NOMO-1 treated with dmso at 0.1 percent for 144 hours (cell line): ENCODE measurements around the gene FBXO3.
"Not testable (repeated sequence)": the region's sequence is repeated elsewhere in the genome, so short reads cannot be mapped to it uniquely, and the experiment has no call there.

Experiments
- DNase-seq: peaks from one replicate; lab custom pipeline; 2025; ENCODE audit not compliant: unreplicated experiment; lab: John Stamatoyannopoulos, UW

The FBXO3 gene

GRCh38 chr11:33729072-33729664 lies 45.2 kb downstream of the FBXO3 start:
- DNase-seq = not testable (repeated sequence)

GRCh38 chr11:33727539-33727938 lies 46.8 kb downstream of the FBXO3 start:
- DNase-seq = not testable (repeated sequence)

DNA sequence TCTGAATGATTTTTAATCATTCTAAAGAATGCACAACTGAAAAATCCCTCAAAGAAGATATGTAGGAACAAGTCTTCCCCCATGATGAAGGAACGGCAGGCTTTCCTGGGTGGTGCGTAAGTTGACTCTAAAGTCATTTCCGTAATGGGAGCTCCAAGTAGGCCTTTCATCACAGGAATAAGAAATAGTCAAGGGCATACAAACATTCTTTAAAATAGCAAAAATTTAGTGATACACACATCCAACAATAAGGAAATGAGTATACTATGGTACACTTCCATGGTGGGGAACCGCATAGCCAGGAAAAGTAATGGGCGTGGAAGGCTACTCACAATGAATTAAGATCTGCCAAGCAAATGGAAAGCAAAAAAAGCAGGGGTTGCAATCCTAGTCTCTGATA lies 48.8 kb downstream of the FBXO3 start:
- no peak for DNase-seq

- no peak for DNase-seq
These were observed 49.7 kb downstream of the FBXO3 start for GRCh38 chr11:33724644-33725035.

DNA sequence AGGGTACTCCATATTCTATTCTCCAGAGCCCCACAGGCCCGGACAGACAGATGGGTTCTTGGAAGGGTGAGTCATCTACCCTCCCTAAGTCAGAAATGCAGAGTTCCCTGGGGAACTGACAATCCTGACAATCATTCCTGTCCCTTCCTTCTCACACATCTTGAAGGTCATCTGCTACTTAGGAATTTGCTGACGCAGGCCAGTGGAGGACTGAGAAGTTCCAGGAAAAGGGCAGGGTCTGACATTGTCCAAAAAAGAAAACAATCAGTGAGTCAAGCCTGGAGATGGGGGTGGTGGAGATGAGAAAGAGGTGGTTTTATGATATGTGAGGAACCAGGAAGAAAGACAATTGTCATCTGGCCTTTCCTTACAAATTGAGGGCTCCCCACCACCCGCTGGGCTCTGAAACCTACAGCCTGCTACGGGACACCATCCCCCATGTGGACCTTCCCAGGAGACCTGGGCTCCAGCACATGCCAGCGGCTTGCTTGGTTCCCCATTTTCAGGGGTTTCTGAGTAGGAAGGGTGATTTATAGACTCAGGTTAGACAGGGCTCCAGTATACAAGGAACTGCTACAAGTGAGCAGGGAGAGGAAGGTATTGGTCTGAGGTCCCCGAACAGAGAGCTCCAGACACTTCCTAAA lies 51.0 kb downstream of the FBXO3 start:
- peak; percentile 2 for DNase-seq

GRCh38 chr11:33722590-33723234 lies 51.6 kb downstream of the FBXO3 start:
- DNase-seq = no peak

GRCh38 chr11:33721984-33722383 lies 52.3 kb downstream of the FBXO3 start:
- no peak for DNase-seq

DNA sequence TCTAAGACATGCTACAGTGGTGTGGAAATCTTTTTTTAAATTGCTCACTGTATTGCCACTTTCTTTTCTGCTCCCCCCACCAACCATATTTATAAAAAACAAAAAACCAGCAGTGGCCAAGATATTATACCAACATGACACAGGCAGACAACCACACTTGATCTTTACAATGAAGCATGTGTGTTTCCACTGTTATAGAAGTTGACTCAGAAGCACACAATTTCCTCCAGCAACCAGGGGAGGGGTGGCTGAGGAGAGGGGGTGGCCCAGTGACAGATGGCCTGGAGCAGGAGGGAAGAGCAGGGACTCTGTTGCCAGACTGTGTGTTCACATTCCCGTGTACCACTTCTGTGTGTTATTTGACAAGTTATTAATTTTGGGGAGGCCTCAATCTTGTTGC lies 52.9 kb downstream of the FBXO3 start:
- no peak for DNase-seq

DNA sequence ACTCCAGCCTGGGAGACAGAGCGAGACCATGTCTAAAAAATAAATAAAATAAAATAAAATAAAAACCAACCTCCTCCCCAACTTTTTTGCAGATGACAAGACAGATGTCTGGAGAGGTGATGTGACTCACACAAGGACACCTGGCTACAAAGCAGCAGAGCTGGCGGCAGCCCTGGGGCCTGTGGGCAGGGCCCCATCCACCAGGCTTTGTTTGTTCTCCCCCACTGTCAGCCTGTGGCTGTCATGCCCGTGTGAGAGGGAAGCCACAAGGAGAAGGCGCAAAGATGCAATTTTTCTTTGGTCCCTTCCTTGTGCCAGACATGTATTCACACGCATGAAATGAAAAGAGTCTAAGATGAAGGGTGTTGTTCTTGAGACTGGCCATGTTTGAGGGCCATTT lies 54.7 kb downstream of the FBXO3 start:
- no peak for DNase-seq

- DNase-seq = no peak
These were observed 55.9 kb downstream of the FBXO3 start for GRCh38 chr11:33718440-33718839.

DNA sequence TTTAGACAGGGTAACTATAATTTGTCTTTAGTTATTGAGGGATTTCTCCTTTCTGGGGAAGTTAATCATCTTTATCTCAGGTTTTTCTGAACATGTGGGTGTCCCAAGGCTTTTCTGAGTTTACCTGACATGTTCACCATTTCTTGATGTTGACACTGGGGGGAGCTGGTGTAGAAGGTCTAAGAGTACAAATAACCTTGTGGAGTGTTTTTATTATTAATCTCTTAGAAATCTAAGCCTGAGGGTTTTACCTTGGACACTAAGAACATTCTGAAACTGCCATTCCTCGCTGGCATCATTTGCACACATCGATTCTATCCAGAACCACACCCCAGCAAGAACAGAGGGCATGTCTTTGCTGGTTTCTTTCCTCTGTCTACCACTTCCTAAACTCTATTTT lies 58.1 kb downstream of the FBXO3 start:
- no peak for DNase-seq

DNA sequence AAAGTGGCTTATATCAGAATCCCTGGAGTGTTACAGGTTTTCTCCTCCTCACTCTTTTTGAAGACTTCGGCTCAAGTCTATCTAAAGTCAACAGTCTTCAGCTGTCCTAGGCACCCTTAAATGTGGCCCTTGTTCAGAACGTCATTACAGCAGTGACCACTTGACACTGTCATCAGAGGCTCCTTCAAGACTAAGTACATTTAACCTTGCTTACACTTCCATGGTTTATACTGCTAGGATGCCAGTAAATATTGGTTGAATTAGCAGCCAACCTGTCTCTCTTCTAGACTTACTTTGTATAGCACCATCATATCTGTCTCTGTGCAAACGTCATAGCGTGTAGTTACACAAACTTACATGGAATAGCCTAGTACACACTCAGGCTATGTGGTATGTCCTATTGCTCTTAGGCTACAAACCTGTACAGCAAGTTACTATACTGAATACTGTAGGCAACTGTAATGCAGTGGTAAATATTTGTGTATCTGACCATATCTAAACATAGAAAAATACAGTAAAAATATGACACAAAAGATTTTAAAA lies 60.4 kb downstream of the FBXO3 start:
- no peak for DNase-seq

DNA sequence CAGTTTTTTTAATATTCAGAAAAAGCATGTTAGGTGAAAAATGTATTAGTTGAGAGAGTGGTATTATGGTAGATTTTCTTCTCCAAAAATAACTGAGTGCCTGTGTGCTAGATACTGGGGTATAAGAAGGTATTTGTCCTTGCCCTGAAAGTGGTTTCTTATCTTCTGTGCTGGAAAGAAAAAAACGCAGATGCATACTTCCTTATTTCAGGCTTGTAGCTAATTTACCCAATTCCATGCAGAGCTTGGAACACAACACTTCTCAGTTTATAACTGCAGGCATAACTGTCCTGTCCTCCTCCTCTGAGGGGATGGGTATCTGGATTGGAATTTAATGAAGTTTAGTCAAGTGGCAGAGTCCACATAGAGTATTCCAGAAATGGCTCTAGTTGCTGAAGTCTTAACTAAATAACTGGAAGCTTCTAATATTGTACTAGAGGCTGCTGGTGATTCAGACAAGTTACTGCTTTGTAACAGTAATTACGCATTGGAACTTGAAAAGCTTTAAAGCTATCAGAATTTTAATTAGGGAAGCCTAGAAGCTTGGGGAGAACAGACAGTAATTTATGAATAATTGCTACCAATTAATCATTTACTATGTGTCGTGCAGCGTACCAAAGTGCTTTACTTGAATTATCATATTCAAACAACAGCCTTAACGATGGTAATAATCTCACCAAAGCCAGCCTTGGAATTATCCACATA lies 61.0 kb downstream of the FBXO3 start:
- DNase-seq = no peak

DNA sequence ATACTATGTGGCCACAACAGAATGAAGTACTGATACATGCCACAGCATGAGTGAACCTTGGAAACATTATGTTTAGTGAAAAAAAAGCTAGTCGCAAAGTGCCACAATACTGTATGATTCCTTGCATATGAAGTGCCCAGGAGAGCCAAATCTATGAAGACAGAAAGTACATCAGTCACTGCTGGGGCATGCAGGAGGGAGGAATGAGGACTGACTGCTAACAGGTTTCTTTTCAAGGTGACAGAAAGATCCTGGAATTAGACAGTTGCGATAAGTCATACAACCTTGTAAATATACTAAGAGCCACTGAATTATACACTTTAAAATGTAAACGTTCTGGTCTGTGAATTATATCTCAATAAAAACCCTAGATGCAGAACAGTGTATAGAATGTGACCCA lies 61.9 kb downstream of the FBXO3 start:
- DNase-seq = no peak

DNA sequence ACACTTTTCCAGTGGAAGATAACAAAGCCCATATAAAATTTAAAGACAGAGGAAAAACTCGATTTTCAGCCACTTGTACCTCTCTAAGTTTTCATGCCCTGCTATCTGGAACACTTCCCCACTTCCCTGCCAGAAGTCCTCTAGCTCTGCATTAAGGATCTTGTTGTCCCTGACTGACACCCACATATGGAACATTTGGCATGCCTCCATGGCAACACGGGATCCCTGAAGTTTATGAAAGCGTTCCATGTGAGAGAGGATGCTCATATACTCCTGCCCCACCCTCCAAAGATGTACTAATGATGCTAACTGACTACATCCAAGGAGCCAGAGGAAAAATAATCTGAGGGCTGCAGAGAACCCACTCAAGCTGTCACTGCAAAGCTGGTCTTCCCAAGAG lies 64.9 kb downstream of the FBXO3 start:
- DNase-seq = no peak

DNA sequence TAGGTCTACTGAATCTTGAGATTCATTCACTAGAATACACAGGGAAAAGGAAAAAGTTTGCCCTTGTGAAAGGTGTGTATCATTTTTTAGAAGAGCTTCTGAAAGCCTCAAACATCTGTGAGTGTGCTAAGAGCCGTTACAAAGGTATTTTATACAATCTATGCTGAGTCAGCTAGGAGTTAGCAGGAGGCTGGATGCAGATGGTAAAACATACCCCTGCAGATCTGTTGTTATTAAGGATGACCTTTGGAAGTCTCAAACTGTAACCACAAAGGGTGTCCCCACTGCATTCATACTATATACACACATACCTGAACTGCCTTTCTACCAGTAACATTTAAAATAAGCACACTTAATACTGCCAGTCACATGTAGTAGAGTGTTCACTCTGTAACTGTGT lies 65.3 kb downstream of the FBXO3 start:
- DNase-seq = no peak

- not testable (repeated sequence) for DNase-seq
These were observed 66.5 kb downstream of the FBXO3 start for GRCh38 chr11:33707831-33708230.

- DNase-seq = no peak
These were observed 67.4 kb downstream of the FBXO3 start for GRCh38 chr11:33706966-33707365.

DNA sequence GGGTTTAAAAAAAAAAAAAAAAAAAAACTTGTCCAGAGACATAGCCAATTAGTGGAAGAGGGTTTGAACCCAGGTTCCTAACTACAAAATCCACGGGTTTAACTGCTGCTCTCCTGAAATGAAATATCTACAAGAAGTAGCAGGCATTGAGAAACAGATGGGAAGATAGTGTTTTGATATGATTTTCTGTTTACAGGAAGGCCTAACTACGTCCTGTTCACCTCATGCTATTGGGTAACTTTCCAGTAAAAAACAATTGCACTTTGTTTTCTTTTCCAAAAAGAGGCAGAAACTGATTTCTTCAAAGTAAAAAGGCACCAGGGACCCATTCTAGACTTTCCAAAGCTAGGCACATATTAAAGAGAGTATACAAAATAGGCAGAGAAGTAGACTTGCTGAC lies 67.8 kb downstream of the FBXO3 start:
- no peak for DNase-seq

DNA sequence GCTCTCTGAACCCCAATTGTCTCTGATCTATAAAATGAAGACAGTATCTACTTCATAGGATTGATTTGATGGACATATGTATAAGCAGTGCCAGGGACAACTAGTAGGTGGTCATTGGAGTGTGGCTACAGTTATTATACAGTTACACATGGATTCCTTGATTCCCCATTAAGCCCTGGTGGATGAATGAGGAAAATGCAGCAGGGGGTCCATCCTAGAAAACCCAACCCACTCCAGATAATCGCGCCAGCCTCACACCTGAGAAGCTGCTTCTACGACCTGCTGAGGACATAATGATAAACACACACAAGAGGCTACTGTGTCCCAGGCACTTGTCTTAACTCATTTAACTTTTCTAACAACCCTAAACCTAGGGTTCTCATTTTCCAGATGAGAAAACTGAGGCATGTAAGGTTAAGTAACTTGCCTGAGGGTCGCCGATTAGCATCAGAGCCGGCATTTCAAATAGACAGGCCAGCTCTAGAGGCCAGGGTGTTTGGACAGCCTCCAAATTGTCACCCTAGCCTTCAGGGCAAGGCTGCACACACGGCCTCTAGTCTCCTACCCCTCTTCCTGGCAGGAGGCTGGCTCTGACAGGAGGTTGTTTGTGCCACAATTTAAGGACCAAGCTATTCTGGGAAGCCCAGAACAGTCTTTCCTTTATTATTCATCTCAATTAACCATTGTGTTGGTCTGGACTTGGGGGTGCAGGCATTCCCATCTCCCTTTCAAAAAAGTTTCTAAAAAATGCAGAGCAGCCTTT lies 69.9 kb downstream of the FBXO3 start:
- no peak for DNase-seq

GRCh38 chr11:33703788-33704187 lies 70.5 kb downstream of the FBXO3 start:
- DNase-seq = no peak
